ENCODE data around the gene HSD17B11.

DNA sequence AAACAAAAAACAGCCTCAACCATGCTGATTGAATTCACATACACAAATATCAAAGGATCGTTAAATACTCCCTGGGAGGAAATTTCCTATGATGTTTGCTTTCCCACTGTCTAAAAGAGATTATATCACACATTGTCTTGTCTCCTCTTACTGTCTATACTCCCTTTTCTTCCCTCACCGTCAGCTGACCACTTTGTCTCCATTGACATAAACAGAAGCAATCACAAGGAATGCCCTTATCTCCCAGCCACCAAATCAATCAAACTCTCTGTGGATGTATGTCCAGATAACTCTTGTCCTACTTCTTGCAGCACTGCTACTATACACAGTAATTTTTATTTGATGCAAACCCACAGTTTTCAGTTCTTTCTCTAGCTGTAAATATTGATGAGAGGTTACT, 19.2 kb upstream of the HSD17B11 start:
- TF ChIP-seq, protein P1, sequence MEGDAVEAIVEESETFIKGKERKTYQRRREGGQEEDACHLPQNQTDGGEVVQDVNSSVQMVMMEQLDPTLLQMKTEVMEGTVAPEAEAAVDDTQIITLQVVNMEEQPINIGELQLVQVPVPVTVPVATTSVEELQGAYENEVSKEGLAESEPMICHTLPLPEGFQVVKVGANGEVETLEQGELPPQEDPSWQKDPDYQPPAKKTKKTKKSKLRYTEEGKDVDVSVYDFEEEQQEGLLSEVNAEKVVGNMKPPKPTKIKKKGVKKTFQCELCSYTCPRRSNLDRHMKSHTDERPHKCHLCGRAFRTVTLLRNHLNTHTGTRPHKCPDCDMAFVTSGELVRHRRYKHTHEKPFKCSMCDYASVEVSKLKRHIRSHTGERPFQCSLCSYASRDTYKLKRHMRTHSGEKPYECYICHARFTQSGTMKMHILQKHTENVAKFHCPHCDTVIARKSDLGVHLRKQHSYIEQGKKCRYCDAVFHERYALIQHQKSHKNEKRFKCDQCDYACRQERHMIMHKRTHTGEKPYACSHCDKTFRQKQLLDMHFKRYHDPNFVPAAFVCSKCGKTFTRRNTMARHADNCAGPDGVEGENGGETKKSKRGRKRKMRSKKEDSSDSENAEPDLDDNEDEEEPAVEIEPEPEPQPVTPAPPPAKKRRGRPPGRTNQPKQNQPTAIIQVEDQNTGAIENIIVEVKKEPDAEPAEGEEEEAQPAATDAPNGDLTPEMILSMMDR (IDR thresholded peaks at IDR 0.05; ENCODE audit: poor library complexity): no peak
- TF ChIP-seq EZH2 (IDR thresholded peaks at IDR 0.05; ENCODE audit: borderline replicate concordance) (no peak), EZH2phosphoT487 (IDR thresholded peaks at IDR 0.05; ENCODE audit: low read depth, severe bottlenecking, unreplicated experiment) (no peak)

All from hepatocyte (in vitro differentiated cells).